ENCODE measurements around the gene LSAMP. TPM values are rescaled to one million over a fixed set of nuclear protein-coding genes. Genes with fewer than 3 reads are reported as not detected.

LSAMP gene
- total RNA-seq, 4 donors from 2014 or later: 1.2 to 3.0 (median 1.8) TPM

DNA sequence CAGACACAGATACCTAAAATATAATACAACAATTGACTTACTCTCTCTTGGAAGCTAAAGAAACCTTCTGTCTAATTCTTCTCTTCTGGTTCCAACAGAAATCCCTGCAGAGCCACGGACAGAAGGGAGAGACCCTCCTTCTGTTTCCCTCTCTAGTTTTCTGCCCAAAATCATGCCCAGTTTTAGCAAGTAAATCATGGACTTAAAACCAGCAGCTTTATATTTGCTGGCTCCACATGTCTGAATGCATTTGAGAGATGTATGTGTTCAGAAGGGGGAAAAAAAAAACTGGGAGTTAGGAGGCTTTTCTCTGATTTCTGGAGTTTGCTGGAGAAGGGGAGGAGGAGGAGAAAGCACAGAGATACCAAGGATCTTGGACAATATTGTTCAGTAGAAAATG lies 147.1 kb downstream of the LSAMP start:
- intact Hi-C loops (cut with DNase I): no loop called here
- whole genome bisulfite sequencing: 56% methylated on average over 1 of the region's 1 CpG
- H3K27ac ChIP-seq (replicated peaks in 1 of 4): no peak overlapping the region

DNA sequence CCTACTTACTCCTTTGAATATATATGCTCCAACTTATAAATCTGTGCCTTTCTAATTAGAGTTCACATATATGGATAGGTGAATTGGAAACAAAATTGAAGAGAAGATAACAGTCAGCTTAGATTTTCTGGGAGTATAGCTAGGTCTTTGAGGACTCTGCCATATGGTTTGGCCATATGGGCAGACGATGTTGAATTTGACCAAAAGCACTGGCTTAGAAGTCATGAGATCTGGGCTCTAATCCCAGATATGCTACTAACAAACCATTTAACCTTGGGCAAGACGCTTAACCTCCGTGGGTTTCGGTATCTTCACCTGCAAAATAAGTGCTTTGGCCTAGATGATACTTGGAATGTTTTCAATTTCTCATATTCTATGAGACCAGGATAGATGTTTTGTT lies 154.1 kb downstream of the LSAMP start:
- no peak for TF ChIP-seq CTCF (IDR thresholded peaks at IDR 0.05)
- TF ChIP-seq POLR2A (IDR thresholded peaks at IDR 0.05; ENCODE audit: low read depth): no peak
- WGBS: 80% methylated on average over 4 of the region's 4 CpGs
- Histone ChIP-seq H3K27ac (replicated peaks in 1 of 4) (no peak overlapping the region), H3K36me3 (no peaks in the 10 kb centered on the region), H3K27me3 (no peaks in the 10 kb centered on the region), H3K4me1 (no peaks in the 10 kb centered on the region), H3K4me3 (no peak overlapping the region), H3K9me3 (no peaks in the 10 kb centered on the region)
- intact Hi-C loops (cut with DNase I): no loop called here
- DNase-seq (ENCODE audit: extremely low spot score): no peak

More for the DNA sequence above, 147.1 kb downstream of the LSAMP start:
- Histone ChIP-seq H3K4me3 (no peak overlapping the region), H3K9me3 (no peaks in the 10 kb centered on the region), H3K4me1 (no peaks in the 10 kb centered on the region), H3K36me3 (no peaks in the 10 kb centered on the region), H3K27me3 (no peaks in the 10 kb centered on the region)
- DNase-seq (ENCODE audit: extremely low spot score): no peak
- no peak for TF ChIP-seq POLR2AphosphoS5 (IDR thresholded peaks at IDR 0.05)
- no peak for TF ChIP-seq CTCF (IDR thresholded peaks at IDR 0.05)
- TF ChIP-seq EP300 (IDR thresholded peaks at IDR 0.05): no peak
- TF ChIP-seq POLR2A (IDR thresholded peaks at IDR 0.05; ENCODE audit: low read depth): no peak

DNA sequence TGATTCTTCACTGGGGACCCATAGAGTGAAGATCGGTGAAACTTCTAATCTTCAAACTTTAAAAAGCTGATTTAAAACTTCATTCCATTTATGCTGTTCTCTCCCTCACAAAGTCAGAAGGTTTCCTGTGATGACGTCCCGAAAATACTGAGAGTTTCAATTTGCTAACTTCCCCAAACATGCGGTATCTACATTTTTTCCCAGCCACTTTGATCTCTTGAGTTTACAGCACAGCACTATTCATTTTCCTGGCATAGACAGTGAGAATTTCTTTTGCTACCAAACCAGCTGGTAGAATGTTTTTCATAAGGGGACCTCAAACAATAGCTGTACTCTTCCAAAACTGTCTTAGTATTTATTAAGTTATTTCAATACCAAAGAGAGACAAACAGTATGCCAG lies 156.8 kb downstream of the LSAMP start:
- Histone ChIP-seq H3K9me3 (no peaks in the 10 kb centered on the region), H3K4me3 (no peak overlapping the region), H3K27ac (replicated peaks in 1 of 4) (no peak overlapping the region), H3K4me1 (no peaks in the 10 kb centered on the region), H3K27me3 (no peaks in the 10 kb centered on the region), H3K36me3 (no peaks in the 10 kb centered on the region)
- intact Hi-C loops (cut with DNase I): no loop called here
- TF ChIP-seq EP300 (IDR thresholded peaks at IDR 0.05): no peak
- no peak for TF ChIP-seq POLR2AphosphoS5 (IDR thresholded peaks at IDR 0.05)
- TF ChIP-seq CTCF (IDR thresholded peaks at IDR 0.05): no peak
- no peak for TF ChIP-seq POLR2A (IDR thresholded peaks at IDR 0.05; ENCODE audit: low read depth)
- no peak for DNase-seq (ENCODE audit: extremely low spot score)
- 74% methylated on average over 4 of the region's 4 CpGs for WGBS

DNA sequence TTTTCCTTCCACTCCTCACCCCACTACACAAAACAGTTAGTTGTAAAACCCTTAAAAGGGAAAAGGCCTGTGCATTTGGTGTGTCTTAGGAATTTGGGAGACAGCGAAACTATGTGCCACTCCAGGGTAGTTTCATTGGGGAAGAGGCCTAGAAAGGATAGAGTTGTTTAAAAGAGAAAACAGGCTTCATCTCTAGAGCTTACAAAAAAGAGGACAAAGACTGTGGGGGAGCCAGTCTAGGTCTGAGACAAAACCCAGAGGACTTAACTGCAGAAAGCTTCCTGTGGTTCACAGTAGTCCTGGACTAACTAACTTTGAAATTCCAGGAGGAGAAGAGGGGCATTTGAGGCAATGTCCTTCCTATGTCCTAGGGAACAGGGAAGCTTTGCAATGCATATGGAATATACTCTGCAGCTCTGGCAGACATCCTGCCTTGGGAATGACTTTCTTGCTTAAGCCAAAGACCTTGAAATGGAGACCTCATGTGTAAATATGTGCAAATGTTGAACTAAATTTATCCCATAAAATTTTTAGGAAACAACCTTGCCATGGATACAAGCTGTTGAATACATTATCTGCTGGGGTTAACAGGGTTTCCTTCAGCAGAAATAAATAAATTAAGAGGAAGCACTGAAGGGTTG lies 159.4 kb downstream of the LSAMP start:
- no peak overlapping the region for H3K27ac ChIP-seq (replicated peaks in 1 of 4)
- H3K4me1 ChIP-seq: no peaks in the 10 kb centered on the region
- no peaks in the 10 kb centered on the region for H3K9me3 ChIP-seq
- H3K4me3 ChIP-seq: no peak overlapping the region
- intact Hi-C loops (cut with DNase I): no loop called here
- H3K27me3 ChIP-seq: no peaks in the 10 kb centered on the region
- no peak for TF ChIP-seq EP300 (IDR thresholded peaks at IDR 0.05)
- no peak for TF ChIP-seq POLR2A (IDR thresholded peaks at IDR 0.05; ENCODE audit: low read depth)
- TF ChIP-seq POLR2AphosphoS5 (IDR thresholded peaks at IDR 0.05): no peak
- no peak for TF ChIP-seq CTCF (IDR thresholded peaks at IDR 0.05)
- H3K36me3 ChIP-seq: no peaks in the 10 kb centered on the region
- WGBS: 100% methylated on average over 1 of the region's 1 CpG
- no peak for DNase-seq (ENCODE audit: extremely low spot score)

Data from esophagus muscularis mucosa (tissue), 4 donors.